ENCODE results near the gene UAP1L1.
A peak's percentile ranks its signal among the peaks of the same experiment; 100 is the strongest.

The UAP1L1 gene

GRCh38 chr9:137070906-137071275, 6.4 kb upstream of the UAP1L1 start:
- ChIA-PET CTCF (interaction anchor here (0.8 to 21.0 kb wide), 9 partner anchors 12 to 284 kb away, joined by 3 to 364 read pairs (median 12); partner anchors contain the start of genes ABCA2, ENTPD2, FUT7 and MAN1B1), POLR2A (interaction anchor here (0.9 to 1.2 kb wide), 2 partner anchors 16 to 42 kb away, joined by 3 to 4 read pairs; partner anchors contain the start of gene MAN1B1)
- no peak for TF ChIP-seq CTCF (IDR thresholded peaks at IDR 0.05; ENCODE audit: insufficient read depth, low read length, missing control alignments)
- peak overlapping the region; percentile 53 for H3K4me3 ChIP-seq (ENCODE audit: low read depth, low read length)
- DNase-seq (ENCODE audit: low read depth, low spot score), result no peak

- H3K4me3 ChIP-seq (ENCODE audit: low read depth, low read length), result no peak overlapping the region; the same call in 1 of the 2 replicates
- ChIA-PET POLR2A (interaction anchor here (0.9 kb wide), 1 partner anchor 16 kb away, joined by 3 read pairs; the partner anchor contains the start of gene MAN1B1), CTCF (interaction anchor here (0.8 to 21.0 kb wide), 8 partner anchors 11 to 284 kb away, joined by 3 to 364 read pairs (median 32); partner anchors contain the start of genes ABCA2, ENTPD2, FUT7 and MAN1B1)
- no peak for DNase-seq (ENCODE audit: low read depth, low spot score)
- no peak for TF ChIP-seq CTCF (IDR thresholded peaks at IDR 0.05; ENCODE audit: insufficient read depth, low read length, missing control alignments)
Observed at GRCh38 chr9:137071282-137071681, 6.0 kb upstream of the UAP1L1 start.

GRCh38 chr9:137073992-137074399, 3.3 kb upstream of the UAP1L1 start:
- POLR2A ChIA-PET, result no interaction called here
- TF ChIP-seq CTCF (IDR thresholded peaks at IDR 0.05; ENCODE audit: insufficient read depth, low read length, missing control alignments), result no peak
- CTCF ChIA-PET, result interaction anchor here (17.0 to 19.1 kb wide), 2 partner anchors 6 to 23 kb away, joined by 208 to 364 read pairs; partner anchors contain the start of genes ENTPD2, NPDC1 and SAPCD2
- no peak for DNase-seq (ENCODE audit: low read depth, low spot score)
- H3K4me3 ChIP-seq (ENCODE audit: low read depth, low read length), result no peak overlapping the region

- TF ChIP-seq CTCF (IDR thresholded peaks at IDR 0.05; ENCODE audit: insufficient read depth, low read length, missing control alignments), result no peak
- ChIA-PET POLR2A (no interaction called here), CTCF (interaction anchor here (0.6 to 17.0 kb wide), 2 partner anchors 7 to 13 kb away, joined by 3 to 208 read pairs; partner anchors contain the start of gene SAPCD2)
- no peak overlapping the region for H3K4me3 ChIP-seq (ENCODE audit: low read depth, low read length)
- DNase-seq (ENCODE audit: low read depth, low spot score), result no peak
Observed at GRCh38 chr9:137074657-137075274, 2.6 kb upstream of the UAP1L1 start.

- TF ChIP-seq CTCF (IDR thresholded peaks at IDR 0.05; ENCODE audit: insufficient read depth, low read length, missing control alignments), result no peak
- no peak for DNase-seq (ENCODE audit: low read depth, low spot score)
- H3K4me3 ChIP-seq (ENCODE audit: low read depth, low read length), result no peak overlapping the region
- ChIA-PET POLR2A (no interaction called here), CTCF (interaction anchor here (0.6 to 17.0 kb wide), 2 partner anchors 7 to 14 kb away, joined by 3 to 208 read pairs; partner anchors contain the start of gene SAPCD2)
Observed at GRCh38 chr9:137075275-137075775, 2.0 kb upstream of the UAP1L1 start.

- ChIA-PET POLR2A (interaction anchor here (0.7 to 2.7 kb wide), 2 partner anchors 8 to 10 kb away, joined by 3 to 16 read pairs; partner anchors contain the start of gene MAN1B1), CTCF (interaction anchor here (0.9 to 17.0 kb wide), 7 partner anchors 9 to 160 kb away, joined by 3 to 208 read pairs (median 4); partner anchors contain the start of genes MAN1B1, NPDC1, RNF224 and SAPCD2)
- no peak for TF ChIP-seq CTCF (IDR thresholded peaks at IDR 0.05; ENCODE audit: insufficient read depth, low read length, missing control alignments)
- no peak for DNase-seq (ENCODE audit: low read depth, low spot score)
- H3K4me3 ChIP-seq (ENCODE audit: low read depth, low read length), result peak overlapping the region; percentile 68
Observed at GRCh38 chr9:137076636-137077009, 694 bp upstream of the UAP1L1 start.

Data from AG04449 (cell line).